ENCODE measurements around the gene PLGRKT.
"Not testable (repeated sequence)": the region's sequence is repeated elsewhere in the genome, so short reads cannot be mapped to it uniquely, and the experiment has no call there.

Gene PLGRKT

GRCh38 chr9:5375091-5375490 is 62.6 kb downstream of the PLGRKT start:
- DNase-seq, result no peak

- DNase-seq, result no peak
These were observed 73.3 kb downstream of the PLGRKT start for GRCh38 chr9:5364294-5365024.

- no peak for DNase-seq
These were observed 76.3 kb downstream of the PLGRKT start for GRCh38 chr9:5361326-5362010.

- no peak for DNase-seq
These were observed 77.4 kb downstream of the PLGRKT start for GRCh38 chr9:5360341-5360740.

GRCh38 chr9:5357431-5358105 is 80.2 kb downstream of the PLGRKT start:
- no peak for DNase-seq

- DNase-seq, result no peak
These were observed 81.9 kb downstream of the PLGRKT start for GRCh38 chr9:5355817-5356216.

- DNase-seq, result no peak
These were observed 82.5 kb downstream of the PLGRKT start for GRCh38 chr9:5355226-5355625.

GRCh38 chr9:5354184-5354583 is 83.5 kb downstream of the PLGRKT start:
- no peak for DNase-seq

GRCh38 chr9:5352637-5353248 is 85.0 kb downstream of the PLGRKT start:
- no peak for DNase-seq

GRCh38 chr9:5338992-5339981 is 98.4 kb downstream of the PLGRKT start, which contains the start of gene RLN1:
TSS of gene RLN1 (minus strand) at chr9:5339876. CDS start at chr9:5339746, 130 bp downstream.
- not testable (repeated sequence) for DNase-seq

- DNase-seq, result no peak
These were observed 101.0 kb downstream of the PLGRKT start for GRCh38 chr9:5336688-5337087.

GRCh38 chr9:5331276-5331675 is 106.4 kb downstream of the PLGRKT start:
- DNase-seq, result not testable (repeated sequence)

- no peak for DNase-seq
These were observed 110.7 kb downstream of the PLGRKT start for GRCh38 chr9:5326893-5327548.

GRCh38 chr9:5326187-5326586 is 111.5 kb downstream of the PLGRKT start:
- DNase-seq, result no peak

GRCh38 chr9:5321601-5322000 is 116.1 kb downstream of the PLGRKT start:
- DNase-seq, result not testable (repeated sequence)

- DNase-seq, result no peak
These were observed 116.7 kb downstream of the PLGRKT start for GRCh38 chr9:5321058-5321457.

GRCh38 chr9:5316406-5316805 is 121.3 kb downstream of the PLGRKT start:
- DNase-seq, result not testable (repeated sequence)

GRCh38 chr9:5315187-5315923 is 122.4 kb downstream of the PLGRKT start:
- DNase-seq, result no peak

- no peak for DNase-seq
These were observed 126.9 kb downstream of the PLGRKT start for GRCh38 chr9:5310851-5311250.

Data from effector CD8-positive, alpha-beta T cell (primary cell).